NCI-H226 (cell line): Measurements from ENCODE around the gene GCNT2.
"Not testable (repeated sequence)": the region's sequence is repeated elsewhere in the genome, so short reads cannot be mapped to it uniquely, and the experiment has no call there.

Experiments
- DNase-seq: peaks from one replicate; pipeline ENCODE4 v3.0.0-alpha.2; 2015

GCNT2 gene

GRCh38 chr6:10550764-10551163, 29.6 kb downstream of the GCNT2 start:
- DNase-seq: no peak

DNA sequence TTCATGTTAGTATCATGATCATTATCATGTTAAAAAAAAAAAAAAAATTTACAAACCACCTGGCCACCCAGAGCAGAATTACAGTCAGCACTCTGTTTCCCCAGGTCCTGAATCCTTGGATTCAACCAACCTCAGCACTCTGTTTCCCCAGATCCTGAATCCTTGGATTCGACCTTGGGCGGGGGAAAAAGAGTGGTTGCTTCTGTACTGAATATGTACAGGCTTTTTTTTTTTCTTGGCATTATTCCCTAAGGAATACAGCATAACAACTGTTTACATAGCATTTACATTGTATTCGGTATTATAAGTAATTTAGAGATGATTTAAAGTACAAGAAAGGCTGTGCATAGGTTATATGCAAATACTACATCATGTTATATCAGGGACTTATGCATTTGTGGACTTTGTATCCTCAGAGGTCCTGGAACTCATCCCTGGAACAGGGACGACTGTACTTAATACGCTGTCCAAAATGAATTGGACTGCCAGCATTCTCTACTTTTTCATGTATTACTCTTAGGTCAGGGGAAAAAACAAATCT, 31.2 kb downstream of the GCNT2 start:
- DNase-seq: no peak

DNA sequence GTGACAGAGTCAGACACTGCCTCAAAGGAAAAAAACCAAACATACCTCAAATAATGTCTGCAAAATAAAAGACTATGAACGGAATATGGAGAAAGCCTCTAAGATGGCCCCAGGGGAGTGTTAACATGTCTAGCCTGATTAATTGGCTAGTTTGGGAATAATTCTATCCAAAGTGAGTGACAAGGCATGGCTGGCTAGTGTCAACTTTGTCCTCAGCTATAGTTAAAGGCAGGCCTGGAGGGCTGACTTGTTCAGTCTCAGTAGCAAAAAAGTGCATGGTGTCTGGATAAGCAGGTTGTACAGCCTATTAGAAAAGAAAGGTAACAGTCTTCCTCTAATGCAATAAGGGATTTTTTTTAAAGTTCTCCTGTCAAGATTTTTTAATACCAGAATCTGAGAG, 32.7 kb downstream of the GCNT2 start:
- DNase-seq: no peak

DNA sequence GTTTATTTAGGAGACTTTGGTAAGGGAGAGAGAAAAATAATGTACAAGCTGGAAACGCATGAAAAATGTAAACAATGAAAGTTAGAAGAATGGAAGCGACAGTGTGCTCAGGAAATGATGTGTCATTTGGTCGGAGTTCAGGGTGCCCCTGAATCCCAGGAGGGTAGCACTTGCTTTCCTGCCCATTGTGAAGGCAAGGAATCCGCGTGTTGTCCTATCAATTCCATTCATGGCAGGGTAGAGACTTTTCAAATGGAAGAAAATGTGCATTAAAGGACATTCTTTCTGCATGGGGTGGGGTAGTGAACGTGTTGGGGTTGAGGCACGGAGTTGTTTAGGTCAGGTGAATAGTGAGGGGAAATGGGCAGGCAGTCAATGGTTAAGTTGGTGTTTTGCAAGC, 33.7 kb downstream of the GCNT2 start:
- DNase-seq: no peak

DNA sequence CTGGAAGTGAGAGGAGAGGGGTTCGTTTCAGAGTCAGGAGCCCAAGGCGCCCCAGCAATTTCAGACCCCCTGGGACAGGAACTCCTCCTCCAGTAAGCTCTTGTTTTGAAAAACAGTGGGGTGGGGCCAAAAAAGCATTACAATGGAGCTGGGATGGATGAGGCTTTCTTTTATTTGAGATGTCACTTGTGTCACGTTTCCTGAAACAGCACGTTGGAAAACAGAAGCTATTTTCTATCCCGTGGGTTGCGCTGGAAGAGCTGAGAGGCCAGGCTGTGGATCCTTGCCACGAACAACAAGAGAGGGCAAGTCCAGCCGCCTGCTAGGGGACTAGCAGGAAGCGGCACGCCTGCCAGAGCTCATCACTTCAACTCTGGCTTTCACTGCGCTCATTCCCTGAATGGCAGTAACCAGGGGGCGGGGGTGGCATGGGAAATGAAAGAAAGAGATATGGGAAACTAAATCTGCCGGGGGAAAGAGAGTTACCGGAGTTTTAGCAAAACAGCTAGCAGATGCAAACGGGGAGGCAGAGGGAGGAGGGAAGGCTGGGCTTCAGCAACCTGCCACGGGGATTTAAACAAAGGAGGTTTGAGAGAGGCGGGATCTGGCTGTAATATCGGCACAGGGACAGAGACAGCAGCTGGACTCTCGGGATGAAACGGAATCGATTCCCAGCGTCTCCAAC, 34.6 kb downstream of the GCNT2 start:
- no peak for DNase-seq

DNA sequence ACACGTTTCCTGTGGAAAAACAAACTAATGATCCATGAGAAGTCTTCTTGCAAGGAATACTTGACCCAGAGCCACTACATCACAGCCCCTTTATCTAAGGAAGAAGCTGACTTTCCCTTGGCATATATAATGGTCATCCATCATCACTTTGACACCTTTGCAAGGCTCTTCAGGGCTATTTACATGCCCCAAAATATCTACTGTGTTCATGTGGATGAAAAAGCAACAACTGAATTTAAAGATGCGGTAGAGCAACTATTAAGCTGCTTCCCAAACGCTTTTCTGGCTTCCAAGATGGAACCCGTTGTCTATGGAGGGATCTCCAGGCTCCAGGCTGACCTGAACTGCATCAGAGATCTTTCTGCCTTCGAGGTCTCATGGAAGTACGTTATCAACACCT, 35.4 kb downstream of the GCNT2 start:
- DNase-seq: no peak

DNA sequence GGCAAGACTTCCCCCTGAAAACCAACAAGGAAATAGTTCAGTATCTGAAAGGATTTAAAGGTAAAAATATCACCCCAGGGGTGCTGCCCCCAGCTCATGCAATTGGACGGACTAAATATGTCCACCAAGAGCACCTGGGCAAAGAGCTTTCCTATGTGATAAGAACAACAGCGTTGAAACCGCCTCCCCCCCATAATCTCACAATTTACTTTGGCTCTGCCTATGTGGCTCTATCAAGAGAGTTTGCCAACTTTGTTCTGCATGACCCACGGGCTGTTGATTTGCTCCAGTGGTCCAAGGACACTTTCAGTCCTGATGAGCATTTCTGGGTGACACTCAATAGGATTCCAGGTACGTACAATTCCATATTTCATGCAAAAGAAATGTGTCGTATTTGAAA, 35.8 kb downstream of the GCNT2 start:
- no peak for DNase-seq

DNA sequence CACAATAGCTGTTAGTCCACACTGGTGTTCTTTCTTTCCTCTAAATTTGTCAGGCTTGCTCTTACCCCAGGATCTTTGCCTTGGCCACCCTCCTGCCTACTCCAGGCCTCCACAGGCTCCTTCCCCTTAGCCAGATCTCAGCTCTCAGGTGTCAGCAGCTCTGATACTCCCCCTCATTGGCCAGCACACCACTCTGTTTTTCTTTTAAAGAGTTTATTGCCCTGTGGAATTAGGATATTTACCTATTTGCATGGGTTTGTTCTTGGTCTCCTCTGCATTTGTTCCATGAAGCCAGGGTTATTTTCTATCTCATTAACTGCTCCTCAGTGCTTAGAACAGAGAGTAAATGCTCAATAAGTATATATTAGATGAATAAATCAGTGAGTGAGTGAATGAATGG, 36.8 kb downstream of the GCNT2 start:
- DNase-seq: no peak

- DNase-seq: no peak
These were observed 37.4 kb downstream of the GCNT2 start for GRCh38 chr6:10558565-10558964.

DNA sequence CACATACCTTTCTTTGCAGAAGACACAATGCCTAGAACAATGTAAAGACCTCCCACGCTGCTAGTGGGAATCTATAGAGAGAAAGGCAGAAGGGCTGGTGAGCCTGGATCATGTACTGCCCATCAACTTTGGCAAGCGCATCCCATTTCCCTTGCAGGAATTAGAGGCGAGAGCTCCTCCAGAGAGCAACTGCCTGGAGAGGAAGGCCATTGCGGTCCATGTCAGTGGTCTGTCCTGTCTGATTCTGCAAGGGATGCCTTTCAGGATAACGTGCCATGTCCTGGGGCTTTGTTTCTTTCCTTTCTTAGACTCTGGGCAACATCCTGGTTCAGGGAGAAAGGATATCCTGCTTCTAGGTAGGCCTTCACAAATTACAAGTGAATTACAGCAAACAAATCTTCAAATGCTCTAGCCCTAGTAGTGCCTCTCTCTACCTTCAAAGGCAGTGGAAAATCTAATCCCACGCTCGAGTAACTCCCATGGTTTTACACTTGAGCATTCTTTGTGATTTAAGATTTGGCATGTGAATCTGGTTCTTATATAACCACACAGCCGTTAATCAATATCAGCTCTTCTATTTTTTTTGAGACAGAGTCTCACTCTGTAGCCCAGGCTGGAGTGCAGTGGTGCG, 38.5 kb downstream of the GCNT2 start:
- DNase-seq: no peak

DNA sequence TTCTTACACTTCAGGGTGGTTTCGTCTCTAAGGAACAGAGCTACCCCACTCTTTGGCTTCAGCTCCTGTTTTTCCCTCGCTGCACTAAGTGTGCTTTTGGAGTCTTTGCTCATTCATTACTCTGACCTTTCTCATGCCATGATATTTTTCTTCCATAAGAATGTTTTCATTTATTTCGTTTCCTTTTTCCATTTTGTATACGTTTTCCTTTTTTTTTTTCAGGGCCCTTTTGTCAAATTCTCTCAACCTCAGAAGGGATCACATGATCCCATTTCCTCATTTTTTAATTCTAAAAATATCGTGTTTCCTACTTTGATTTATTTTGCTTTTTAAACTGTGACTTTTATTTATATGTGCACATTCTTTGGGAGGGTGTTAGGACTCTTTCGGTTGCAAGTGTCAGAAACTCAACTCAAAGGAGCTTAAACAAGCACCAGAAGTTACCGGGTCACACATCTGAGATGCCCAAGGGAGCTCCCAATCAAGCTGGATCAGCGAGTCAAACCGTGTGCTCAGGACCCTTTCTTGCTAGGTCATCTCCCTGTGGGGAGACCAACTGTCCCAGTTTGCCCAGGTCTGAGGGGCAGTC, 40.6 kb downstream of the GCNT2 start:
- no peak for DNase-seq

DNA sequence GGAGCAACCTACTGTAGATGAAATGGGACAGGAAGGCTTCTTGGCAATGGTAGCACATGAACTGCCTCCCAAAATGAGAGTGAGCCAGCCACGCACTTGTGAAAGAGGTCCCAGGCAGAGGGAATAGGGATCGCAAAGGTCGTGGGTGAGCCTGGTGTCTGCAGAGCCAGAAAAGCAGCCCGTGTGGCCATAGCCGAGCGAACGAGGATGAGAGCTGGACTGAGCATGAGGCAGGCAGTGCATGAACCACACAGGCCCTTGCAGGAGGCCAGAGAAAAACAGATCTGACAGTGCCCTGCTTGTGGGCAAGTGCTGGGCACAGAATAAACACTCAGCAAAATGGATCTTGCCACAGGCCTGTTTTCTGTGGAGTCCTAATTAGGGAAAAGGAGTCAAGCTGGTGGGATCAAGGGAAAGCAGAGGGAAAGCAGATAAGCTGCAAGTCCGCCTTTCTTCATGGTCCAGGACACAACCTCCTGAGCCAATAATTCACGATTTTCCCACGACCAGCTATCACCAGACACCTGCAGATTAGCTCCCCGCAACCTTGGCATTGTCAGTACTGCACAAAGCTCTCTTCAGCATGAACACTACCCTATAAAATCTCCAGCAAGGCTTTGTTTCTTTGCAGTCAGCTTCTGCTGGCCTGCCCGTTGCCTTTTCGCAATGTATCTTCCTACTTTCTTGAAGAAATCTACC, 44.0 kb downstream of the GCNT2 start:
- DNase-seq: no peak

DNA sequence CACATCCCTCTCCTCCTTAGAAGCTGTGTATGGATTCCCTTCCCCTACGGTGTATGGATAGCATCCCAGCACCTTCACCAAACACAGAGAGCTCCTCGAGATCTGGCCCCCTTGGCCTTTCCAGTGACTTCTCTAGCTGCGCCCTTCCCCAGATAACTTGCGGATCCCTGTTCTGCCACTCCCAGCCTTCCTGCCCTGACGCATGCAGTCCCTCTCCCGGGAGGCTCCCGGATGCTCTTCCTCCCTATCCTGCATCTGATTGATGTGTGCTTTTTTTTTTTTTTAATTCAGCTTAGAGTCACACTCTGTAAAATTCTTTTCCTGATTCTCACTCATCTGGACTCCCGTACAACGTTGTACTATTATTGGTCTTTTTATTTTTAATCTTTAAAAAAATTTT, 44.8 kb downstream of the GCNT2 start:
- no peak for DNase-seq

DNA sequence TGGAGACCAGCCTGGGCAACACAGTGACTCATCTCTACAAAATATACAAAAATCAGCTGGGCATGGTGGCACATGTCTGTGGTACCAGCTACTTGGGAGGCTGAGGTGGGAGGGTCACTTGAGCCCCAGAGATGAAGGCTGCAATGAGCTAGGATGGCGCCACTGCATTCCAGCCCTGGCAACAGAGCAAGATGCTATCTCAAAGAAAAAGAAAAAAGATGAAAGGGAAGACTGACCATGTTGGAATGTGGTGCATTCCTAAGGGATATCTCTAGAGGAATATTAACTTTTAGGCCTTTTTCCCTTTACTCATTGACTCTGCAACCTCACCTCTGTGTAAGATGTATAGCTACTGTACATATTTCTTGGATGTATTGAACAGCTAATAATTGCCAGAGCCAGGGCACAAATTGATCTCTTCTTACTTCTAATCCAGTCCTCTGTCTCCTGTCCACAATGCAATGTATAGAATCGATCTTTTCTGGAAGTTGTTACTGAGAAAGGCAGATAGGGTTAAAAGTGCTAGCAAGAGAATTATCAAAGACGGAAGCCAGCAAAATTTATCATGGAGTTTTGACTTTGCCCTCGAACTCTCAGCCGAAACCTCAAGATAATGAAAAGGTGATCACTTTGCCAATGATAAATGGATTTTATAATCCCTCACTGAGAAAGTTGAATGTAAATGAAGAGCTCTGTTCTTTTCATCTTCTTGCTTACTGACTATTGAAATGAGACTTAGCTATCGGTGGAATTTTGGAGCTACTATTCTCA, 46.3 kb downstream of the GCNT2 start:
- DNase-seq: peak; percentile 77

DNA sequence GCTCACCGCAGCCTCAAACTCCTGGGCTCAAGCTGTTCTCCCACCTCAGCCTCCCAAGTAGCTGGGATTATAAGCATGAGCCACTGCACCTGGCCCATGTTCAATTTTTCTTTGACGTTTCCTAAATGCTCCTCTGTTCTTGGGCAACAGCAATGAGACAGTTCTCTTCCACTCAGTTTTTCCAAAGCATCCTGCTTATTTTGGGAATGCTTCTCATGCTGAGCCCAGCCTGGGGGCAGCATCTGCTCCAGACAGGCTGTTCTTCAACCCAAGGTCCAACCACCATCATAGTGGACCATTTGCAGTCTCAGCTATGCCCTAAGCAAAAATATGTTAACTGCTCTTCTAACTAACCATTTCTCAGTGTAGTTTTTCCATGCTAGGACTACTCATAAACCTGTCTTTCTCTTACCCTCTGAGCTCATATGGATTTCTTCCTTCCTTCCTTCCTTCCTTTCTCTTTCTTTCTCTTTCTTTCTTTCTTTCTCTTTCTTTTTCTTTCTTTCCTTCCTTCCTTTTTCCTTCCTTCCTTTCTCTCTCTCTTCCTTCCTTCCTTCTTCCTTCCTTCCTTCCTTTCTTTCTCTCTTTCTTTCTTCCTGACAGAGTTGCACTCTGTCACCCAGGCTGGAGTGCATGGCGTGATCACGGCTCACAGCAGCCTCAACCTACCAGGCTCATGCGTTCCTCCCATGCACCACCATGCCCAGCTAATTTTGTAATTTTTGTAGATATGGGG, 48.4 kb downstream of the GCNT2 start:
- no peak for DNase-seq

DNA sequence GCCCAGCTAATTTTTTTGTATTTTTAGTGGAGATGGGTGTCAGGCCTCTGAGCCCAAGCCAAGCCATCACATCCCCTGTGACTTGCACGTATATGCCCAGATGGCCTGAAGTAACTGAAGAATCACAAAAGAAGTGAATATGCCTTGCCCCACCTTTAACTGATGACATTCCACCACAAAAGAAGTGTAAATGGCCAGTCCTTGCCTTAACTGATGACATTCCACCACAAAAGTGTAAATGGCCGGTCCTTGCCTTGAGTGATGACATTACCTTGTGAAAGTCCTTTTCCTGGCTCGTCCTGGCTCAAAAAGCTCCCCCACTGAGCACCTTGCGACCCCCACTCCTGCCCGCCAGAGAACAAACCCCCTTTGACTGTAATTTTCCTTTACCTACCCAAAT, 54.4 kb downstream of the GCNT2 start:
- not testable (repeated sequence) for DNase-seq

DNA sequence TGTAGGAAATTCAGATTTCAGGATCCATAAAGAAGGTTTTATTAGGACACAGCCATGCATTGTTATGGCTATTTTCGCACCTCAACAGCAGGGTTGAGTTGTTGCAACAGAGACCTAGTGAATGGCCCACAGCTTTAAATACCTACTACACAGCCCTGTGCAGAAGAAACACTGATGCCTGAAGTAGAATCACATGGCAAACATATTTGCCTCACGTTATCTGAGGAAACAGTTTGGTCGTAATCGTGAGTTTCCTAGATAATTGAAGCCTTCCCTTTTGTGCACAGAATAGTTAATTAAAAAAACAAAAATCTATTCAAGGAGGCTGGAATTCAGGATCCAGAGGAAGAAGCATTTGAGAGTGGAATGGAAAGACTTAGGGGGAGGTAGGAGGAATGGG, 55.1 kb downstream of the GCNT2 start:
- DNase-seq: no peak

DNA sequence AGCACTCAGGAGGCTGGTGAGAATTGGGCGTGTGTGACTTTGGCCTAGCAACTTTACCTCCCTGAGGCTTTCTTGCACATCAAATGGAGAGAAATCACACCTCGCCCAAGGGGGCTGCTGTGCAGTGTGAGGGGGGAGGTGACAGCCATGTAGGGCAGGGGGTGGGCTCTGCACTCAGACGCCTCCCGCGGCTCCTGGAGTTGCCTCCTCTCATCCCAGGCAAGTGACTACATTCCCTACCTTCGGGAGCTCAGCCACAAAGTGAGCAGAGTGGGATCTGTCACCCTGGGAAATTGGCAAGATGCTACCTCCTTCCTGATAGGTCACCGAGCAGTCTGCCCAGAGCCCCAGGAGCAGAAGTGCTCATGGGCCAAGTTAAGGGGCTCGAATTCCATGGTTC, 56.0 kb downstream of the GCNT2 start:
- no peak for DNase-seq

DNA sequence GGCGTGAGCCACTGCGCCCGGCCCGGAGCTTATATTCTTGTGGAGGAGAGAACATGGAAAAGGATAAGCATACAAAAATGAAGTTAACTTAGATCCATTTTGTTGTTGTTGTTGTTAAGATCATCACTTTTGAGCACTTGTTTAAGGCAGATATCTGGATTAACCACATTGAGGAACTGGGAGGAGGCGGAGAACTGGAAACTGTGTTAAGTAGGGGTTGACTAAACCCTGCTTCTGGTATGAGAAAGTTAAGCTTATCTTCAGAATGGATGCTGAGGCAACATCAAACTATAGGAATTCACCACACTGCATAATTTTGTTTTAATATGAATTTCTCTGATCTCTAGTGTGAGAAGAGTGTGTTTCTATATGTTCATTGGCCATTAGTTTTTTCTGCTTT, 57.6 kb downstream of the GCNT2 start:
- DNase-seq: no peak

DNA sequence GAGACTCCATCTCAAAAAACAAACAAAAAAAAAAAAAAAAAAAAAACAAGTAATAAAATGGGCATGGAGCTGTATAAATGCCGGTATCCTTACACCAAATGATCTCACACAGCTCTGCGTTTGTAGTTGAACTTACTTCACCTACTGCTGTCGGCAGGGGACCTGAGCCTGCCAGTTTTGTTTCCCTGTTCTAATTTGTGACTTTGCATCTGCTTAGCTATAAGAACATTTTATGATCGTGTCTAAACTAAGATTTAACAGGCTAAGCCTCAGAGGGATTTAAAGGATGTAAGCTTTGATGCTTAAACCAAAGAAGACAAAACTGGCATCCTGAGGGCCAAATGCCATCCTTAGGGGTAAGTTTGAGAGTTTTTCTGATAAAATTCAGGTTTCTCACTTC, 58.7 kb downstream of the GCNT2 start:
- no peak for DNase-seq

GRCh38 chr6:10580570-10580969, 59.4 kb downstream of the GCNT2 start:
- no peak for DNase-seq

DNA sequence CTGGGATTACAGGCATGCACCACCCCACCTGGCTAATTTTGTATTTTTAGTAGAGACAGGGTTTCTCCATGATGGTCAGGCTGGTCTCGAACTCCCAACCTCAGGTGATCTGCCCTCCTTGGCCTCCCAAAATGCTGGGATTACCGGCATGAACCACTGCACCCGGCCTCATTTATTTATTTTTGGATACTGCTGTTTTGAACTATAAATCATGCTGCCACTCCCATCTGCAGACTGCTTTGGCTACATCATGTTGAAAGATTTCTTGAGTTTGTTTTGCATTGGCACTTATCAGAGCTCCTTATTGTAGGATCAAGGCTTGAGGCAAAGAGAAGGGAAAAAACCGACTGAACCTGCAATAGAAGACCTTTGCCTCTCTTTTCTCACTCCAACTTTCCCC, 60.3 kb downstream of the GCNT2 start:
- DNase-seq: not testable (repeated sequence)
